Osteoblast (primary cell): ENCODE measurements around the gene ANO10. TPM values are rescaled to one million over a fixed set of nuclear protein-coding genes. Genes with fewer than 3 reads are reported as not detected.

Experiments
- DNase-seq: peaks from one replicate; pipeline ENCODE4 v3.0.0; 2011; ENCODE audit warnings: low spot score, mixed read lengths; ENCODE audit not compliant: insufficient read length; ENCODE audit errors: missing footprints
- H2AFZ ChIP-seq: 2 replicates; pipeline ENCODE4 v1.6.0; 2011; ENCODE audit warnings: mild to moderate bottlenecking, low read length
- H3K27ac ChIP-seq: 2 replicates; pipeline ENCODE4 v1.5.1; 2011; ENCODE audit warnings: mild to moderate bottlenecking, low read depth, low read length, moderate library complexity
- H3K27me3 ChIP-seq: 2 replicates; pipeline ENCODE4 v1.6.0; 2012; ENCODE audit warnings: mild to moderate bottlenecking, control low read depth, inconsistent platforms, low read length, moderate library complexity; ENCODE audit not compliant: insufficient read depth
- H3K36me3 ChIP-seq: 2 replicates; pipeline ENCODE4 v1.5.1; 2011; ENCODE audit warnings: mild to moderate bottlenecking, low read length, control low read depth, moderate library complexity; ENCODE audit not compliant: insufficient read depth
- H3K4me1 ChIP-seq: 2 replicates; pipeline ENCODE4 v1.5.1; 2011; ENCODE audit warnings: mild to moderate bottlenecking, low read length, control low read depth, moderate library complexity; ENCODE audit not compliant: insufficient read depth
- H3K4me2 ChIP-seq: 2 replicates; pipeline ENCODE4 v1.6.0; 2011; ENCODE audit warnings: mild to moderate bottlenecking, low read length; ENCODE audit not compliant: insufficient read depth
- H3K4me3 ChIP-seq: fragments of 200-600 bp; sonication (generic); 3 replicates; pipeline ENCODE4 v1.5.1; 2012; ENCODE audit warnings: mild to moderate bottlenecking, low read length, inconsistent platforms; ENCODE audit not compliant: insufficient read depth
- H3K79me2 ChIP-seq: 2 replicates; pipeline ENCODE4 v1.6.0; 2012; ENCODE audit warnings: mild to moderate bottlenecking, low read length, control low read depth, inconsistent platforms; ENCODE audit not compliant: insufficient read depth
- H3K9me3 ChIP-seq: 2 replicates; pipeline ENCODE4 v1.5.1; 2011; ENCODE audit warnings: low read depth, low read length, control low read depth
- H4K20me1 ChIP-seq: 2 replicates; pipeline ENCODE4 v1.6.0; 2012; ENCODE audit warnings: mild to moderate bottlenecking, low read length, control low read depth; ENCODE audit not compliant: insufficient read depth
- CTCF ChIP-seq: IDR thresholded peaks from 2 replicates; pipeline ENCODE4 v1.5.1; 2011; ENCODE audit warnings: mild to moderate bottlenecking, low read depth, low read length, moderate library complexity; ENCODE audit errors: extremely low read depth
- total RNA-seq: library from RNA; depleted of rRNA; stranded (reverse); fragments of >200 nt; gene quantifications from 2 replicates; pipeline ENCODE4 v1.2.3, GENCODE V29; 2012

The ANO10 gene
- total RNA-seq, 1 donor = 55.7 TPM

DNA sequence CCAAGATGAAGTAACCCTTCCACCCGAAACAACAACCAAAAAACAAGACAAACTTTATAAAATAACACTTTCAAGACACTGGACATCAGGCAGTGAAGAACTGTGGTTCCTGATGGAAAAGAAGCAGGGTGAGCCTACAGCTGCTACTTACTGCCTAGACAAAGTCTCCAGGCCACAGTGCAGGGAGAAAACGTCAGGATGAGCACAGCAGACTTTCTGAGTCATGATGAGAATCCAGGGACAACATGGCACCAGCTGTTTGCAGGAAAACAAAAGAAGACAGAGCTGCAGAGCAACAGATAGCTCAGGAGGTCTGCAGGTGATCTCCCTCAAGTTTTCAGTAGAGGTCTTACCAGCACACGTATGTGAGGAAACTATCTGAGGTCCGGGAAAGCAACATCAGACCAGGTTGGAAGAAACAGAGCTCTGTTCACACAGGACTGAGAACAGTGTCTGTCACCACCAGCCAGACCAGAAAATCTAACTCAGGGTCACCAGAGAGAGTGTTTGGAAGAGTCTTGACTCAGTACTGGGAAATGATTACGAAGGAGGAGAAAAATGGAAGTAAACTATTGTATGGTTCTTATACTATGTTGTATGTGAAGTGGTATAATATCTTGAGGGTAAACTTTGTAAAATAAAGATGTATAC, 108.9 kb downstream of the ANO10 start:
- no peaks in the 10 kb centered on the region for H4K20me1 ChIP-seq
- no peaks in the 10 kb centered on the region for H3K27me3 ChIP-seq
- peak overlapping the region; percentile 16 for H2AFZ ChIP-seq
- peak overlapping the region; percentile 9 for H3K27ac ChIP-seq
- DNase-seq = peak; percentile 38
- peaks cover 2% of the 10 kb centered on the region for H3K36me3 ChIP-seq
- H3K4me3 ChIP-seq = no peak overlapping the region
- H3K4me2 ChIP-seq = no peak overlapping the region
- H3K9me3 ChIP-seq = no peaks in the 10 kb centered on the region
- H3K4me1 ChIP-seq = no peaks in the 10 kb centered on the region
- H3K79me2 ChIP-seq = no peaks in the 10 kb centered on the region
- no peak for TF ChIP-seq CTCF

- no peaks in the 10 kb centered on the region for H3K79me2 ChIP-seq
- peaks cover 4% of the 10 kb centered on the region for H3K4me1 ChIP-seq
- H3K36me3 ChIP-seq = peaks cover 2% of the 10 kb centered on the region
- H3K4me3 ChIP-seq = no peak overlapping the region
- no peaks in the 10 kb centered on the region for H3K27me3 ChIP-seq
- H4K20me1 ChIP-seq = no peaks in the 10 kb centered on the region
- TF ChIP-seq CTCF = no peak
- DNase-seq = no peak
- H3K4me2 ChIP-seq = no peak overlapping the region
- no peak overlapping the region for H2AFZ ChIP-seq
- H3K27ac ChIP-seq = no peak overlapping the region
- no peaks in the 10 kb centered on the region for H3K9me3 ChIP-seq
Observed at GRCh38 chr3:43506644-43507043, 115.2 kb downstream of the ANO10 start.

- Histone ChIP-seq H2AFZ (no peak overlapping the region), H3K9me3 (no peaks in the 10 kb centered on the region), H4K20me1 (no peaks in the 10 kb centered on the region), H3K36me3 (no peaks in the 10 kb centered on the region), H3K79me2 (no peaks in the 10 kb centered on the region), H3K4me3 (no peak overlapping the region), H3K27me3 (no peaks in the 10 kb centered on the region), H3K27ac (no peak overlapping the region), H3K4me2 (no peak overlapping the region), H3K4me1 (peaks cover 4% of the 10 kb centered on the region)
- TF ChIP-seq CTCF = no peak
- DNase-seq = peak; percentile 60
Observed at GRCh38 chr3:43505351-43505750, 116.5 kb downstream of the ANO10 start.

DNA sequence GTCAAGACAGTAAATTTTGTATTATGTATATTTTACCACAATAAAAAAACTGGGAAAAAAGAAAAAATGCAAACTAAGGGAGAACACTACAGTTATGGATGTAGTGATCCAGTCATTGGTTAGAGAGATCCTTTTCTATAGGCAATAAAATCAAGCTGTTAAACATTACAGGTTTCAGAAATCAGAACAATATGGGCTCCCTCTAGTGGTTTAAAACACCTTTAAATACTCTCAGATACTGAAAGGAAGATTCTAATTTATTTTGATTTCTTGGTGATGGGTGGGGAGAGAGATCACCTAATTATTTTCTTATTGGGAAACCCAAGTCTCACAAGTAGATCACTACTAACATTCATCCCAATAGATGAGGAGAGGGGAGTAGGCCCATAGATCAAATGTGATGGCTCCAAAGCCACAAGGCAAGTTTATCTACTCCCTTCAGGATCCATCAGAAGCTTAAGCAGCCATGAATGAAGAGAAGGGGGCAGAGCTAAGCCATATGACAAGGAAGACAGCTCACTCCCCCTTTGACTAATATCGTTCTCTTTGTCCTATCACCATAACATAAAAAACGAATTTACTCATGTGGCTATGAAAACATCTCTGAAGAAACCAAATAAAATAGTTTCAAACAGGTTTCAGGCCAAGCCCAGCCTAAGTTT, 118.6 kb downstream of the ANO10 start:
- H3K4me3 ChIP-seq = no peak overlapping the region
- H3K4me1 ChIP-seq = peaks cover 4% of the 10 kb centered on the region
- no peak for DNase-seq
- no peaks in the 10 kb centered on the region for H3K27me3 ChIP-seq
- H3K4me2 ChIP-seq = no peak overlapping the region
- H3K27ac ChIP-seq = no peak overlapping the region
- H3K9me3 ChIP-seq = no peaks in the 10 kb centered on the region
- no peaks in the 10 kb centered on the region for H4K20me1 ChIP-seq
- no peak overlapping the region for H2AFZ ChIP-seq
- H3K36me3 ChIP-seq = no peaks in the 10 kb centered on the region
- peak; percentile 57 for TF ChIP-seq CTCF
- H3K79me2 ChIP-seq = no peaks in the 10 kb centered on the region
